K562 (cell line): ENCODE measurements around the gene UTRN. TPM values are rescaled to one million over a fixed set of nuclear protein-coding genes. Genes with fewer than 3 reads are reported as not detected.

Experiments used
- ARNT ChIP-seq, 2 experiments: fragments of 450-650 bp; IDR thresholded peaks; 2 replicates each; pipeline ENCODE4 v1.6.1; 2016; ENCODE audit warnings: mild to moderate bottlenecking in 1 of 2
- KAT2B ChIP-seq: IDR thresholded peaks from one replicate; pipeline ENCODE4 v1.6.1; 2012; ENCODE audit warnings: low read depth, mild to moderate bottlenecking, control low read depth, inconsistent platforms, low read length, moderate library complexity
- KHSRP ChIP-seq: fragments of 450-650 bp; IDR thresholded peaks from 2 replicates; pipeline ENCODE4 v1.6.1; 2017
- KLF13 ChIP-seq: fragments of 450-650 bp; IDR thresholded peaks from 2 replicates; pipeline ENCODE4 v1.6.1; 2016; ENCODE audit warnings: missing genetic modification characterization, low read depth, mild to moderate bottlenecking, missing compliant biosample characterization, moderate library complexity, borderline replicate concordance
- ZNF121 ChIP-seq: sonication (generic); formaldehyde crosslinking; conservative IDR thresholded peaks from 2 replicates; pipeline ENCODE4 v1.8.0; 2022; ENCODE audit warnings: missing genetic modification reagents
- ZNF23 ChIP-seq: fragments of 250-450 bp; sonication (Bioruptor Pico); IDR thresholded peaks from 2 replicates; pipeline ENCODE4 v1.4.0; 2020; ENCODE audit warnings: mild to moderate bottlenecking
- polyA plus RNA-seq, 8 experiments: library from polyadenylated mRNA; depleted of rRNA in 4 of 8; stranded (reverse) in 5 of 8; unstranded in 3 of 8; fragments of >200 nt; fragmentation: Nextera tagmentation in 2 of 8; fragmentation: Illumina TruSeq in 1 of 8; extraction: Ambion mirVana in 2 of 8; extraction: Trizol in 1 of 8; gene quantifications; 2 replicates each; pipeline versions ENCODE4 v1.2.1 to v1.2.3, GENCODE V29; 2011 to 2014; ENCODE audit warnings: inconsistent platforms in 1 of 8, missing spikeins in 1 of 8
- total RNA-seq, 7 experiments: library from RNA; depleted of rRNA in 6 of 7; stranded (reverse); fragments of >200 nt in 6 of 7; fragmentation: Illumina TruSeq in 2 of 7; extraction: Trizol in 2 of 7; gene quantifications; 2 replicates each; pipeline versions ENCODE4 v1.2.1 to v1.2.3, GENCODE V29; 2011 to 2021; ENCODE audit warnings: low replicate concordance in 1 of 7
- TF ChIP-seq, protein P1 (sequence below): fragments of 250-450 bp; sonication (Bioruptor Pico); IDR thresholded peaks from 2 replicates; pipeline ENCODE4 v1.4.0; 2020; ENCODE audit warnings: borderline replicate concordance
- TF ChIP-seq, protein P2 (sequence below): IDR thresholded peaks from 3 replicates; pipeline ENCODE4 v1.6.1; 2011; ENCODE audit warnings: borderline replicate concordance, mild to moderate bottlenecking; ENCODE audit not compliant: insufficient read length, insufficient read depth

Gene UTRN
- total and polyA plus RNA-seq, 9 of the 15 experiments (the other 6 are each of a cell fraction or from before 2014, with no cell fraction given) = 0.94 to 22.4 (median 10.0) TPM

DNA sequence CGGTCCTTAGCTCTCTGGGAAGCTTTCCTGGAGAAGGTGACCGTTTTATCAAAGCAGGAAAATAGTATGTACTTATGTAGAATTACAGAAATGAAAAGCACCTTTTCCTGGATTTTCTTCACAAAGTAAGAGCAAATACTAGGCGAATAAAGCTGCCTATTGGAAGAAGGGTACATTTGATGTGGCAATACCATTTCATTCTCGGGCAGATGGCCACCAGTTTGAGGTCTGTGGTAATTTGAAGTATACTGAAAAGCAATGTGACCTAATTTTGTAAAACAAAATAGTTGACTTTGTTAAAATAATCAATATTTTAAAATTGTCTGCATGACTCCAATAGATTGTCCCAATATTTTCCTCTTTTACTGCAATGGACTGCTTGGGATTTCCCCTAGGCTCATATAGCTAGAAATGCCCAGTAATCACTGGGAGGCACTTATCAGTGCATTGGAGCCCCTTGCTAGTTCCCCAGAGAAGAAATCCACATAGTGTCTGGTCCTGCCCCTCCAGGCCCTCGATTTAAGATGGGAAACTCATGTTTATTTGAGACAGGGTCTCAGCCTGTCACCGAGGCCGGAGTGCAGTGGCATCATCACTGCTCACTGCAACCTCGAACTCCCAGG, 7.4 kb upstream of the UTRN start (continued):
- no peak for TF ChIP-seq ZNF121
- TF ChIP-seq ZNF23 (CRISPR knock-in tag) = no peak
- TF ChIP-seq ARNT (IDR thresholded peaks at IDR 0.05) = no peak
- TF ChIP-seq KAT2B = no peak
- TF ChIP-seq KHSRP = no peak
- TF ChIP-seq, protein P1, sequence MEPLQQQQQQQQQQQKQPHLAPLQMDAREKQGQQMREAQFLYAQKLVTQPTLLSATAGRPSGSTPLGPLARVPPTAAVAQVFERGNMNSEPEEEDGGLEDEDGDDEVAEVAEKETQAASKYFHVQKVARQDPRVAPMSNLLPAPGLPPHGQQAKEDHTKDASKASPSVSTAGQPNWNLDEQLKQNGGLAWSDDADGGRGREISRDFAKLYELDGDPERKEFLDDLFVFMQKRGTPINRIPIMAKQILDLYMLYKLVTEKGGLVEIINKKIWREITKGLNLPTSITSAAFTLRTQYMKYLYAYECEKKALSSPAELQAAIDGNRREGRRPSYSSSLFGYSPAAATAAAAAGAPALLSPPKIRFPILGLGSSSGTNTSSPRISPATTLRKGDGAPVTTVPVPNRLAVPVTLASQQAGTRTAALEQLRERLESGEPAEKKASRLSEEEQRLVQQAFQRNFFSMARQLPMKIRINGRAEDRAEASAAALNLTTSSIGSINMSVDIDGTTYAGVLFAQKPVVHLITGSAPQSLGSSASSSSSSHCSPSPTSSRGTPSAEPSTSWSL (CRISPR knock-in tag) = no peak
- TF ChIP-seq, protein P2, sequence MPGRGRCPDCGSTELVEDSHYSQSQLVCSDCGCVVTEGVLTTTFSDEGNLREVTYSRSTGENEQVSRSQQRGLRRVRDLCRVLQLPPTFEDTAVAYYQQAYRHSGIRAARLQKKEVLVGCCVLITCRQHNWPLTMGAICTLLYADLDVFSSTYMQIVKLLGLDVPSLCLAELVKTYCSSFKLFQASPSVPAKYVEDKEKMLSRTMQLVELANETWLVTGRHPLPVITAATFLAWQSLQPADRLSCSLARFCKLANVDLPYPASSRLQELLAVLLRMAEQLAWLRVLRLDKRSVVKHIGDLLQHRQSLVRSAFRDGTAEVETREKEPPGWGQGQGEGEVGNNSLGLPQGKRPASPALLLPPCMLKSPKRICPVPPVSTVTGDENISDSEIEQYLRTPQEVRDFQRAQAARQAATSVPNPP = no peak
- TF ChIP-seq KLF13 (tag) = no peak
- TF ChIP-seq, all 486 proteins: peak for 0
